AML-193 (cell line): ENCODE data around the gene MSI2.

Experiments used
- DNase-seq, 2 experiments: peaks; one replicate each; lab custom pipeline; 2025; lab: John Stamatoyannopoulos, UW

The MSI2 gene

GRCh38 chr17:57637666-57638010 is 381.3 kb downstream of the MSI2 start:
- DNase-seq: no peak

GRCh38 chr17:57638284-57638683 is 382.0 kb downstream of the MSI2 start:
- no peak for DNase-seq

DNA sequence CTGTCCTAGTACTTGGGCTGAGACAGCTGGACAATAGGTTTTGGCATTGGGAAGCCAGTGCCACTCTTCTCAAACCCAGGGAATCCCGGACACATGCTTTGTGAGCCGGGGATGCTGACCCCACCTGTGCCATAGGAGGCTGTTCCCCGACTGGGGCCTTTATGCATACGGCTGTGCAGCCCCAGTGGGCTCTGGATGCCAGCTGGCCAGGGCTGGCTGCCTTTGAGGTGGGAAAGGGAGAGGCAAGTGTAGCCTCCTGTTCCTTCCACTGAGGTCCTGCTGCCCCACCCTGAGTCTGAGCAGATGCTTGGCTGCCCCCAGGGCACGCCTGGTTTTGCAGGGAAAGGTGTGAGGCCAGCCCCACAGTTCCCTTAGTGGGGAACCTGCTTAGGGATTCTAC is 383.1 kb downstream of the MSI2 start:
- DNase-seq: no peak

DNA sequence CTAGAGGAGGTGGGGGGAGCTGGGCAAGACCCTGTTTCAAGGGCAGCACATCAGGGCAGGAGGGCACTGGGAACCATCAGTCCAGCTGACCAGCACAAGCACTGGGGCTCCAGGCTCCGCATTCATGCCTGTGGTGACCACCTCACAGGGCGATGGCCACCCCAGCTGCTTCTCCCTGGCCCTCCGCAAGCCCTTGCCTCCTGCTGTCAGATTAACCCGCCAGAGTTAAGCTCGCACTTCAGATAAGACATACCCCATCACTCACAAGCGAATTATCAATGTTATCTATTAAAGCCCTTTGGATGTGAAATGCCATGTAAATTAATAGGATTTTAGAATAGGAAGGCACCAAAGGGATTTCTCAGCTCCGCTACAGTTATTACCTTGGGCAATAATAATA is 383.8 kb downstream of the MSI2 start:
- DNase-seq: no peak

GRCh38 chr17:57641761-57642160 is 385.4 kb downstream of the MSI2 start:
- no peak for DNase-seq

DNA sequence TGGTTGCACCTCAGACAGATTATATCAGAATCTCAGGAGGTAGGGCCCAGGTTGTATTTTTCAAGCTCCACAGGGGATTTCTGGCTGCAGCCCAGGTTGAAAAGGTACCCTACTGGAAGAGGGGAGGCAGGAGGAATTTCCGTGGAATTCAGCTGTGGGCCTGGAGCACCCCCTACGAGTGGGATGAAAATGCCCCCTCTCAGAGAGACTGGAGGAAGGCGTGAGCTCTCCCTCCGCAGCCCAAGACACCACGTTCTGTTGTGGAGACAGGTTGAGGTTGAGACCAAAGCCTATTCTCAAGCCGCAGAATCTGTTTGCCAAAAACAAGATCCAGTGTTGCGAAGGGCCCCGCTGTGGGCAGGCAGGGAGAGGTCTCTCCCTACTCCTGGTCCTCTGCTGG is 386.7 kb downstream of the MSI2 start:
- DNase-seq: no peak

DNA sequence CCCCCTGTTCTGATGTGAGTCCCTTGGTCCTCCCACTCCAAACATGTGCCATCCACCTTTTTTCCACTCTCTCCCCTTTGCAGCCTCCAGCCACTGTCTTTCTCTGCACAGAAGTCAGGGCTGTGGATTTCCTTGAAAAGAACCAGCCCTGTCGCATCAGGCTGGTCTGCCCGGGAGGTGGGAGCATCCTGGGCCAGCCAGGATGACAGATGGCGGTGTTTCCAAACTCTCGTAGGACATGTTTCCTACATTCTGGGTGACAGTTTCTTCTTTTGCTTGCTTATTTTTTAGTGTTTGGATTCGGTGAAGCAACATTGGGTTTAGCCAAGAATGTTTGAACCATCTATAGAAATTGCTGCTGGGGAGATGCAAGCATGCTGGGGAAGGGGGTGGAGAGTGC is 388.0 kb downstream of the MSI2 start:
- no peak for DNase-seq

- DNase-seq: no peak
These were observed 389.8 kb downstream of the MSI2 start for GRCh38 chr17:57645950-57646665.

GRCh38 chr17:57648720-57649119 is 392.4 kb downstream of the MSI2 start:
- no peak for DNase-seq

DNA sequence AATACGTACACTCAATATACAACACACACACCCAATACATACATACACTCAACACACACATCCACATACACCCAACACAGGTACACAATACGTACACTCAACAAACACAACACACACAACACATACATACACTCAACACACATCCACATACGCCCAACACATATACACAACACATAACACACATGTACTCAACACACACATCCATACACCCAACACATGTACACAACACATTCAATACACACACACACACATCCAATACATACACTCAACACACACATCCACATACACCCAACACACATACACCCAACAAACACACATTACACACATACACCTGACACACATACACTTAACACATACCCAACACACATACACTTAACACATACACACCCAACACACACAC is 392.9 kb downstream of the MSI2 start:
- DNase-seq: no peak

DNA sequence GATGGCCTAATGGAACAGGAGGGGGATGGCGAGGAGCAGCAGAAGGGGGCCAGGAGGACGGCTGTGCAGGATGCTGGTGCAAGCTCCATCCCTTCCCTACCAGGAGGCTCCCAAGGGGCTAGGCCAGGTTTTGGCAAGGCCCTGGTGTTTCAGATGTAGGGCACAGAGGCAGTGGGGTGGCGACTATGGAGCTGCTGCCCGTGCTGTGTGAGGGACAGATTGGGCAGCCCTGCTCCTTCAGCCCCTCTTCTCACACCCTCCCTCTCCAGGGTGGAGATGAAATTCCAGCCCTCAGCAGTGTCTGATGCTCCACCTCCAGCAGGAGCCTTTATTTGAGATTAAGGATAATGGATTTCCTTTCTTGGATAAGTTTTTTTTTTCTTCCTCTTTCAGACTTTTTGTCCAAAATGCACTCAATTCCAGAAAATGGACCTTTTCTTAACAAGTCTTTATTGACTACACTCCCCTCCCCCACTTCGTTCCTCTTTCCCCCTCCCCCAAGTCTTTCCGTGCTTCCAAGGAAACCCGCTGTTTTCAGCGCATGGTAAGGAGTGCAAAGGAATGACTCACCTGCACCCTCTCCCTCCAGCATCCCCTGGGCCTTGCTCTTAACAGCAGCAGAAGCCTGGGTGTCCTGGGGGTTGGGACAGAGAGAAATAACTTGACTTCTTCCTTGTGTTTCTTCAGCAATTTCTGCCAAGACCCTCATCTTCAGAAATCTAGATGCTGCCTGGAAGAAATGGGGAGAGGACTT is 393.6 kb downstream of the MSI2 start:
- DNase-seq: no peak

- DNase-seq: no peak
These were observed 394.2 kb downstream of the MSI2 start for GRCh38 chr17:57650548-57650947.

DNA sequence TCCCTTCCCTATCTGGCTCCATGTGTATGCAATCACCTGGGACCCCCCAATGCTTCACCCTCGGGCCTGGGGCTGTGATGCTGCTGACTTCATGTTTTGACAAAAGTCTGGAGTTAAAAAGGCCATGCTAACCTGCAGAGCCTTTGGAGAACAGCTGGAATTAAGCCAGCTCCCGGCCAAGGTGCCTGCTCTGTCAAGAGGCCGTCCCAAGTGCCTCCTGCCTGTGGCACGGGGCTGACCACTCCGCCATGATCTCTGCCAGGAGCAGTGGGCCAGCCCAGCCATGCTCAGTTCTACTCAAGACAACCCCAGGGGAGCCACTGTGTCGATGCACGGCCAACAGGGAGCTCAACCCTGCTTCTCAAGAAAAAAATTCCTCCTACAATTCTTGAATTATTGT is 395.1 kb downstream of the MSI2 start:
- no peak for DNase-seq

- no peak for DNase-seq
These were observed 395.7 kb downstream of the MSI2 start for GRCh38 chr17:57651996-57652395.

GRCh38 chr17:57652811-57653210 is 396.5 kb downstream of the MSI2 start:
- no peak for DNase-seq

DNA sequence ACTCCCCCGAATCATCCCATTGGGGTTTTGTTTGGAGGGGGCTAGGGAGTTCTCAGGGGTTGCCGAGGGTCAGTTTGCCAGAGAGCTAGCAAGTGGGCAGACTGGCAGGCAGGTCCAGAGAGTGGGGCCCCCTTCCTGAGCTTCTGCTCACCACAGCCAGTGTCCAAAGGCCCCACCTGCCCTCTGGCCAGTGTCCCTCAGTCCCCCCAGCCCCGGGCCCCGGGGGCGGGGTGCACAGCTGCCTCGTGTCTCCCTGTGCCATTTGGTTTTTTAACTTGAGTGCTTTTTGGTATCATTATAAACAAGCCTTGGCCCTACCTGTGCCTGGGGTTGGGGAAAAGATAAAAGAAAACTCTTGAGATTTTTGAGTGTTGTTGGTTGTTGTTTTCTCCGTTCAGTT is 397.0 kb downstream of the MSI2 start:
- DNase-seq: no peak

DNA sequence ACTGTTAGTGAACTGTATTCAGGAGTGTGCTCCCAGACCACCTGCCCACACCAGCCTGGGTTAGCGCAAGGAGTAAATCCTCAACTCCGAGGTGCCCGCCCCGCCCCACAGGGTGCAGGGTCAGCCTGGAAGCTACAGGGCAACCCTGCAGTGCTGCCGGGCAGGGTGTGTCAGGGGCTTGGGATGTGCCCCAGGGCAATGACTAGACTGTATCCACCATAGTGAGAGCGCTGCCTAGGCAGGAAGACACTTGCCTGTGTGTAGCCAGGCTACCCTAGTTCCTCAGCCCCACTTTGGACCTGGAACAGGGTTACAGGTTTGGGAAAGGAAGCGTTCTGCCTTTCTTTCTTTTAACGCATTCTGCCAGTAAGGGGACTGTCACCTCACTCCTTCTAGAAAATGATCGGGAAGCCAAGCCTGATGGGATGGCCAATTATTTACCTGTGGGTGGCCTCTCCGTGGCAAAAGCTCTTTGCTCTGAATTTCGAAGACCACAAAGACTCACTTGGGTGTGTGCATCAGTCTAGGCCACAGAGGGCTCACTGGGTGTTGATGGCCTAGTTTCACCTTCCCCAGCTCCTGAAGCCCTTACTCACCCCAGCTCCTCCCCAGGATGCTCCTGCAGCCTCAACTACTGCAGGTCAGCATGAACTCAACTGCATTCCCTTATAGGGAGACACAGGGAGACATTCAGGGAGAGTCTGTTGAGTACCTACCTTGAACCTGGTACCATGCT is 397.9 kb downstream of the MSI2 start:
- no peak for DNase-seq

DNA sequence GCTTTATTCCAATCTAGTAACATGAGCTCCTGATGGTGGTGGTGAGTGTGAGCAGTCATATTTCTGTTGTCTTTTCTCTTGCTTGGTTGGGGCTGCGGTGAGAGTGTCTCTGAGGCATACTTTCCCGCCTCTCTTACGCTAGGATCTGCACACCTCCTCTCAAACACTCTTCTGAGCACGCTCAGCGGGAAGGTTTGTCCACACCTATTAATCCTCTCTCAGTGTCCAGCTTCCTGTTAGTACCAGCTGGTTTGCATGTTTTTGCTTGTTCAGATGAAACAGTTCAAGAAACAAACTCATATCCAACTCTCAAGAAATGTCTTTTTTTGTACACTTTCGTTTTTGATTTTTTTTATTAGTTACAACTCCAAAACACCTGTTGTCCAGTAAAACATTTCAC is 399.2 kb downstream of the MSI2 start:
- no peak for DNase-seq

DNA sequence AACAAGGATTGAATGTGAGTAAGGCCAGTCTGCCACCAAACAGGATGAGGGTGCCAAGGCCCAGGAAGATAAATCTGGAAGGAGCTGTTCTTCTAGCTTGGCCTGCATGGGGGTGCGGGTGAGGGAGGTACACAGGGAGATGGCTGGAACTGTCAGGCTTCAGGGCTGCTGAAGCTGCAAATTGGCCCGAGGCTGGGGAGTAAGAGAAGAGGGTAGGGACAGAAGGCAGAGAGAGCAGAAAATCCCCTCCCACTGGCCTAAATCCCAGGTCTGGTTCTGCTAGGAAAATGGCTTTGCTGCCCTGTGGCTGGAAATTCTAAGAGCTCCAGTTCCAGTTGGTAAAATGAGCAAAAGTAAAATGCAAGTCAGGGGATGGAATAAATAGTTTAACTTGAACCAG is 400.9 kb downstream of the MSI2 start:
- no peak for DNase-seq

DNA sequence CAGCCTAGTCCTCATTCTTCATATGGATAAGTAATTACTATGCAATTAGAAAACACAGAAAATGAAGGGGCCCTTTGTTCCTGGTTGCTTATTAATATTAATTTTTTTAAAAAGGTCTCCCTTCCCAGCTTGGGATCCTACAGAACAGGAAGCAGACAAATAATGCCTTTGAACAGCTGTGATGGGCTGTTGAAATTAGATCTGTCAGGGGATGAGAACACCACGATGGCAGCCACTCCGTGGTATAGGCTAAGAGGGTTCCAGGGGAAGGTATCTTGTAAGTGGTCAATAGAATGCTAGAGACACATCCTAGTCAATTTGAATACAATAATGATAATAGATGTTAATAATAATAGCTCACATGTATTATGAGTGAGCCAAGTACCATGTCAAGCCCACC is 405.7 kb downstream of the MSI2 start:
- no peak for DNase-seq

GRCh38 chr17:57662644-57663308 is 406.5 kb downstream of the MSI2 start:
- no peak for DNase-seq

- DNase-seq: no peak
These were observed 407.2 kb downstream of the MSI2 start for GRCh38 chr17:57663326-57664070.
